ENCODE measurements around the gene FAM177B. TPM values are rescaled to one million over a fixed set of nuclear protein-coding genes. Genes with fewer than 3 reads are reported as not detected.
A peak's percentile ranks its signal among the peaks of the same experiment; 100 is the strongest.

The FAM177B gene
- total and polyA plus RNA-seq, 2 experiments from 2014 or later: not detected

DNA sequence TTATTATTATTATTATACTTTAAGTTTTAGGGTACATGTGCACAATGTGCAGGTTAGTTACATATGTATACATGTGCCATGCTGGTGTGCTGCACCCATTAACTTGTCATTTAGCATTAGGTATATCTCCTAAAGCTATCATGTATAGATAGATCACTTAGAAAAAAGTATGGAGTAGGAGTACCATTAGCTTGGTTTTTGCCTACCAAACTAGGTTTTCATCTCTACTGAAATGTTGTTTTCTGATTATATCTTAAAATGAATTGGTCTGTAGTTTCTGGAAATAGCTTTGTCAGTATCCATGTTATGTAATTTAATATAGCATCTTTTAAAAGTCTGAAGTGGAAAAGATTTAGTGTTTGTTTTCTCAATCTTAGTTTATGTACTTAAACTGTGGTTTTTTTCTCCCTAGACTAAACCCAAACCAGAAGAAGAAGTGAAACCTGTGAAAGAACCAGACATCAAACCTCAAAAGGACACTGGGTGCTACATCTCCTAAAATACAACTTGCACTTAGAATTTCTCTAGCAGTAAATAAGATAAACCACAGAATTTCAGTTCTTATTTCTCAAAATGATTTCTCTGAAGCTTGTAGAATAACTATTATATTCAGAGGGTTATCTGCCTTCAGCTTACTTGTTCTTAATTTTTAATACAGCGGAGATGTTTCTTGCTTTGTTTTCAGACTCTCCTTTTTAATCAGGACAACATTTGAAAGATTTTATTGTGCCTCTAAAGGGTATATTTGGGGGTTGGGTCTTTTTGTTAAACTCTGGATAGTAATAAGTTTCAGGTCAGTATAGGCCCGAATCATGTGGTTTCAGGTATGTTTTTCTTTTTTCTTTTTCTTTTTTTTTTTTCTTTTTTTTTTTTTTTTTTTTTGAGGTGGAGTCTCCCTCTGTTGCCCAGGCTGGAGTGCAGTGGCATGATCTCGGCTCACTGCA, 4.5 kb upstream of the FAM177B start:
- H3K27ac ChIP-seq (ENCODE audit: low read depth): no peak overlapping the region
- no peak overlapping the region for H3K4me3 Mint-ChIP-seq

More for the DNA sequence above, 4.5 kb upstream of the FAM177B start:
- Histone ChIP-seq H3K79me2 (replicated peaks; ENCODE audit: insufficient read depth) (no peaks in the 10 kb centered on the region), H3K4me3 (no peak overlapping the region), H3K4me1 (ENCODE audit: insufficient read depth) (peaks cover 18% of the 10 kb centered on the region), H3F3A (replicated peaks; ENCODE audit: low read depth) (no peaks in the 10 kb centered on the region), H2AFZ (no peak overlapping the region), H4K20me1 (replicated peaks; ENCODE audit: insufficient read depth) (no peaks in the 10 kb centered on the region; the same call in 1 of the 2 replicates), H3K27me3 (ENCODE audit: insufficient read depth) (no peaks in the 10 kb centered on the region), H3K9me2 (ENCODE audit: insufficient read depth) (no peaks in the 10 kb centered on the region), H3K36me3 (ENCODE audit: insufficient read depth) (peaks cover 42% of the 10 kb centered on the region; the same call in 1 of the 2 replicates), H3K4me2 (no peak overlapping the region)
- Mint-ChIP-seq H3K27me3 (ENCODE audit: insufficient read depth, low read depth, poor library complexity) (no peaks in the 10 kb centered on the region), H3K4me1 (peaks cover 10% of the 10 kb centered on the region), H3K9me3 (no peaks in the 10 kb centered on the region), H3K27ac (0 out of 2 replicates have a peak overlapping the region, but pooled peaks have one; percentile 4), H3K36me3 (ENCODE audit: low read depth) (peaks cover 41% of the 10 kb centered on the region; the same call in 2 of the 3 replicates)
- no peak for TF ChIP-seq STAT1 (IDR thresholded peaks at IDR 0.05; ENCODE audit: unreplicated experiment)
- TF ChIP-seq, protein P1, sequence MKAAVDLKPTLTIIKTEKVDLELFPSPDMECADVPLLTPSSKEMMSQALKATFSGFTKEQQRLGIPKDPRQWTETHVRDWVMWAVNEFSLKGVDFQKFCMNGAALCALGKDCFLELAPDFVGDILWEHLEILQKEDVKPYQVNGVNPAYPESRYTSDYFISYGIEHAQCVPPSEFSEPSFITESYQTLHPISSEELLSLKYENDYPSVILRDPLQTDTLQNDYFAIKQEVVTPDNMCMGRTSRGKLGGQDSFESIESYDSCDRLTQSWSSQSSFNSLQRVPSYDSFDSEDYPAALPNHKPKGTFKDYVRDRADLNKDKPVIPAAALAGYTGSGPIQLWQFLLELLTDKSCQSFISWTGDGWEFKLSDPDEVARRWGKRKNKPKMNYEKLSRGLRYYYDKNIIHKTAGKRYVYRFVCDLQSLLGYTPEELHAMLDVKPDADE (IDR thresholded peaks at IDR 0.05): no peak
- no peak for TF ChIP-seq JUNB (IDR thresholded peaks at IDR 0.05; ENCODE audit: unreplicated experiment)
- TF ChIP-seq, protein P2, sequence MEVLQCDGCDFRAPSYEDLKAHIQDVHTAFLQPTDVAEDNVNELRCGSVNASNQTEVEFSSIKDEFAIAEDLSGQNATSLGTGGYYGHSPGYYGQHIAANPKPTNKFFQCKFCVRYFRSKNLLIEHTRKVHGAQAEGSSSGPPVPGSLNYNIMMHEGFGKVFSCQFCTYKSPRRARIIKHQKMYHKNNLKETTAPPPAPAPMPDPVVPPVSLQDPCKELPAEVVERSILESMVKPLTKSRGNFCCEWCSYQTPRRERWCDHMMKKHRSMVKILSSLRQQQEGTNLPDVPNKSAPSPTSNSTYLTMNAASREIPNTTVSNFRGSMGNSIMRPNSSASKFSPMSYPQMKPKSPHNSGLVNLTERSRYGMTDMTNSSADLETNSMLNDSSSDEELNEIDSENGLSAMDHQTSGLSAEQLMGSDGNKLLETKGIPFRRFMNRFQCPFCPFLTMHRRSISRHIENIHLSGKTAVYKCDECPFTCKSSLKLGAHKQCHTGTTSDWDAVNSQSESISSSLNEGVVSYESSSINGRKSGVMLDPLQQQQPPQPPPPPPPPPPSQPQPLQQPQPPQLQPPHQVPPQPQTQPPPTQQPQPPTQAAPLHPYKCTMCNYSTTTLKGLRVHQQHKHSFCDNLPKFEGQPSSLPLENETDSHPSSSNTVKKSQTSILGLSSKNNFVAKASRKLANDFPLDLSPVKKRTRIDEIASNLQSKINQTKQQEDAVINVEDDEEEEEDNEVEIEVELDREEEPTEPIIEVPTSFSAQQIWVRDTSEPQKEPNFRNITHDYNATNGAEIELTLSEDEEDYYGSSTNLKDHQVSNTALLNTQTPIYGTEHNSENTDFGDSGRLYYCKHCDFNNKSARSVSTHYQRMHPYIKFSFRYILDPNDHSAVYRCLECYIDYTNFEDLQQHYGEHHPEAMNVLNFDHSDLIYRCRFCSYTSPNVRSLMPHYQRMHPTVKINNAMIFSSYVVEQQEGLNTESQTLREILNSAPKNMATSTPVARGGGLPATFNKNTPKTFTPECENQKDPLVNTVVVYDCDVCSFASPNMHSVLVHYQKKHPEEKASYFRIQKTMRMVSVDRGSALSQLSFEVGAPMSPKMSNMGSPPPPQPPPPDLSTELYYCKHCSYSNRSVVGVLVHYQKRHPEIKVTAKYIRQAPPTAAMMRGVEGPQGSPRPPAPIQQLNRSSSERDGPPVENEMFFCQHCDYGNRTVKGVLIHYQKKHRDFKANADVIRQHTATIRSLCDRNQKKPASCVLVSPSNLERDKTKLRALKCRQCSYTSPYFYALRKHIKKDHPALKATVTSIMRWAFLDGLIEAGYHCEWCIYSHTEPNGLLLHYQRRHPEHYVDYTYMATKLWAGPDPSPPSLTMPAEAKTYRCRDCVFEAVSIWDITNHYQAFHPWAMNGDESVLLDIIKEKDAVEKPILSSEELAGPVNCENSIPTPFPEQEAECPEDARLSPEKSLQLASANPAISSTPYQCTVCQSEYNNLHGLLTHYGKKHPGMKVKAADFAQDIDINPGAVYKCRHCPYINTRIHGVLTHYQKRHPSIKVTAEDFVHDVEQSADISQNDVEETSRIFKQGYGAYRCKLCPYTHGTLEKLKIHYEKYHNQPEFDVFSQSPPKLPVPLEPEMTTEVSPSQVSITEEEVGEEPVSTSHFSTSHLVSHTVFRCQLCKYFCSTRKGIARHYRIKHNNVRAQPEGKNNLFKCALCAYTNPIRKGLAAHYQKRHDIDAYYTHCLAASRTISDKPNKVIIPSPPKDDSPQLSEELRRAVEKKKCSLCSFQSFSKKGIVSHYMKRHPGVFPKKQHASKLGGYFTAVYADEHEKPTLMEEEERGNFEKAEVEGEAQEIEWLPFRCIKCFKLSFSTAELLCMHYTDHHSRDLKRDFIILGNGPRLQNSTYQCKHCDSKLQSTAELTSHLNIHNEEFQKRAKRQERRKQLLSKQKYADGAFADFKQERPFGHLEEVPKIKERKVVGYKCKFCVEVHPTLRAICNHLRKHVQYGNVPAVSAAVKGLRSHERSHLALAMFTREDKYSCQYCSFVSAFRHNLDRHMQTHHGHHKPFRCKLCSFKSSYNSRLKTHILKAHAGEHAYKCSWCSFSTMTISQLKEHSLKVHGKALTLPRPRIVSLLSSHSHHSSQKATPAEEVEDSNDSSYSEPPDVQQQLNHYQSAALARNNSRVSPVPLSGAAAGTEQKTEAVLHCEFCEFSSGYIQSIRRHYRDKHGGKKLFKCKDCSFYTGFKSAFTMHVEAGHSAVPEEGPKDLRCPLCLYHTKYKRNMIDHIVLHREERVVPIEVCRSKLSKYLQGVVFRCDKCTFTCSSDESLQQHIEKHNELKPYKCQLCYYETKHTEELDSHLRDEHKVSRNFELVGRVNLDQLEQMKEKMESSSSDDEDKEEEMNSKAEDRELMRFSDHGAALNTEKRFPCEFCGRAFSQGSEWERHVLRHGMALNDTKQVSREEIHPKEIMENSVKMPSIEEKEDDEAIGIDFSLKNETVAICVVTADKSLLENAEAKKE (CRISPR knock-in tag; IDR thresholded peaks at IDR 0.05): no peak
- TF ChIP-seq ZNF331 (CRISPR knock-in tag; IDR thresholded peaks at IDR 0.05; ENCODE audit: low read depth): no peak
- no peak for TF ChIP-seq ZNF114 (CRISPR knock-in tag; IDR thresholded peaks at IDR 0.05)
- TF ChIP-seq NANOG (IDR thresholded peaks at IDR 0.05; ENCODE audit: borderline replicate concordance): no peak
- TF ChIP-seq CREB1 (CRISPR knock-in tag; IDR thresholded peaks at IDR 0.05; ENCODE audit: low read depth): no peak
- no peak for TF ChIP-seq EZH2phosphoT487 (IDR thresholded peaks at IDR 0.05; ENCODE audit: unreplicated experiment)
- TF ChIP-seq POLR2AphosphoS5 (IDR thresholded peaks at IDR 0.05; ENCODE audit: low read depth): no peak
- TF ChIP-seq, protein P3, sequence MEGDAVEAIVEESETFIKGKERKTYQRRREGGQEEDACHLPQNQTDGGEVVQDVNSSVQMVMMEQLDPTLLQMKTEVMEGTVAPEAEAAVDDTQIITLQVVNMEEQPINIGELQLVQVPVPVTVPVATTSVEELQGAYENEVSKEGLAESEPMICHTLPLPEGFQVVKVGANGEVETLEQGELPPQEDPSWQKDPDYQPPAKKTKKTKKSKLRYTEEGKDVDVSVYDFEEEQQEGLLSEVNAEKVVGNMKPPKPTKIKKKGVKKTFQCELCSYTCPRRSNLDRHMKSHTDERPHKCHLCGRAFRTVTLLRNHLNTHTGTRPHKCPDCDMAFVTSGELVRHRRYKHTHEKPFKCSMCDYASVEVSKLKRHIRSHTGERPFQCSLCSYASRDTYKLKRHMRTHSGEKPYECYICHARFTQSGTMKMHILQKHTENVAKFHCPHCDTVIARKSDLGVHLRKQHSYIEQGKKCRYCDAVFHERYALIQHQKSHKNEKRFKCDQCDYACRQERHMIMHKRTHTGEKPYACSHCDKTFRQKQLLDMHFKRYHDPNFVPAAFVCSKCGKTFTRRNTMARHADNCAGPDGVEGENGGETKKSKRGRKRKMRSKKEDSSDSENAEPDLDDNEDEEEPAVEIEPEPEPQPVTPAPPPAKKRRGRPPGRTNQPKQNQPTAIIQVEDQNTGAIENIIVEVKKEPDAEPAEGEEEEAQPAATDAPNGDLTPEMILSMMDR (conservative IDR thresholded peaks at IDR 0.05; ENCODE audit: low read depth in 2 of 2): no peak
- TF ChIP-seq, protein P4, sequence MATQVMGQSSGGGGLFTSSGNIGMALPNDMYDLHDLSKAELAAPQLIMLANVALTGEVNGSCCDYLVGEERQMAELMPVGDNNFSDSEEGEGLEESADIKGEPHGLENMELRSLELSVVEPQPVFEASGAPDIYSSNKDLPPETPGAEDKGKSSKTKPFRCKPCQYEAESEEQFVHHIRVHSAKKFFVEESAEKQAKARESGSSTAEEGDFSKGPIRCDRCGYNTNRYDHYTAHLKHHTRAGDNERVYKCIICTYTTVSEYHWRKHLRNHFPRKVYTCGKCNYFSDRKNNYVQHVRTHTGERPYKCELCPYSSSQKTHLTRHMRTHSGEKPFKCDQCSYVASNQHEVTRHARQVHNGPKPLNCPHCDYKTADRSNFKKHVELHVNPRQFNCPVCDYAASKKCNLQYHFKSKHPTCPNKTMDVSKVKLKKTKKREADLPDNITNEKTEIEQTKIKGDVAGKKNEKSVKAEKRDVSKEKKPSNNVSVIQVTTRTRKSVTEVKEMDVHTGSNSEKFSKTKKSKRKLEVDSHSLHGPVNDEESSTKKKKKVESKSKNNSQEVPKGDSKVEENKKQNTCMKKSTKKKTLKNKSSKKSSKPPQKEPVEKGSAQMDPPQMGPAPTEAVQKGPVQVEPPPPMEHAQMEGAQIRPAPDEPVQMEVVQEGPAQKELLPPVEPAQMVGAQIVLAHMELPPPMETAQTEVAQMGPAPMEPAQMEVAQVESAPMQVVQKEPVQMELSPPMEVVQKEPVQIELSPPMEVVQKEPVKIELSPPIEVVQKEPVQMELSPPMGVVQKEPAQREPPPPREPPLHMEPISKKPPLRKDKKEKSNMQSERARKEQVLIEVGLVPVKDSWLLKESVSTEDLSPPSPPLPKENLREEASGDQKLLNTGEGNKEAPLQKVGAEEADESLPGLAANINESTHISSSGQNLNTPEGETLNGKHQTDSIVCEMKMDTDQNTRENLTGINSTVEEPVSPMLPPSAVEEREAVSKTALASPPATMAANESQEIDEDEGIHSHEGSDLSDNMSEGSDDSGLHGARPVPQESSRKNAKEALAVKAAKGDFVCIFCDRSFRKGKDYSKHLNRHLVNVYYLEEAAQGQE (IDR thresholded peaks at IDR 0.05; ENCODE audit: unreplicated experiment): no peak
- TF ChIP-seq EZH2 (IDR thresholded peaks at IDR 0.05; ENCODE audit: low read depth, unreplicated experiment): no peak
- DNase-seq (ENCODE audit: low spot score) (no peak), ATAC-seq (no peak)

All from GM23338 (cell line).